WTC11 (cell line): ENCODE measurements around the gene SOX14. TPM values are rescaled to one million over a fixed set of nuclear protein-coding genes. Genes with fewer than 3 reads are reported as not detected.

Experiments used
- ATAC-seq: fragments of 200-7000 bp; cut with Tn5 transposase; 2 replicates; pipeline ENCODE4 v1.10.0; 2021; ENCODE audit warnings: mild to moderate bottlenecking, moderate library complexity
- CTCF ChIA-PET: fragments of 300-600 bp; sonication (Branson Sonifier 250); formaldehyde crosslinking; loops from one replicate; lab custom pipeline; 2021; ENCODE audit warnings: antibody characterized with exemption; lab: Charles Lee
- POLR2A ChIA-PET: fragments of 350-600 bp; sonication (Branson Sonifier 250); formaldehyde crosslinking; loops from one replicate; lab custom pipeline; 2021; ENCODE audit warnings: antibody characterized with exemption; lab: Charles Lee
- DNase-seq: peaks from one replicate; pipeline ENCODE4 v3.0.0; 2021; ENCODE audit warnings: low spot score
- H3K27ac Mint-ChIP-seq: 2 replicates; pipeline ENCODE4 v1.8.0; 2021; ENCODE audit warnings: mixed read lengths
- H3K27me3 Mint-ChIP-seq: 2 replicates; pipeline ENCODE4 v1.8.0; 2021; ENCODE audit warnings: low read depth, mild to moderate bottlenecking, moderate library complexity, mixed read lengths
- H3K36me3 Mint-ChIP-seq: 2 replicates; pipeline ENCODE4 v1.8.0; 2021; ENCODE audit warnings: mixed read lengths
- H3K4me1 Mint-ChIP-seq: 2 replicates; pipeline ENCODE4 v1.8.0; 2022; ENCODE audit warnings: mixed read lengths
- H3K4me3 Mint-ChIP-seq: 2 replicates; pipeline ENCODE4 v1.8.0; 2021; ENCODE audit warnings: mild to moderate bottlenecking, moderate library complexity, mixed read lengths
- H3K9me3 Mint-ChIP-seq: 2 replicates; pipeline ENCODE4 v1.8.0; 2021; ENCODE audit warnings: mixed read lengths
- AR ChIP-seq: fragments of 250-450 bp; sonication (Bioruptor Pico); IDR thresholded peaks from 2 replicates; pipeline ENCODE4 v1.9.0; 2021; ENCODE audit warnings: mild to moderate bottlenecking
- ARID4B ChIP-seq: sonication (generic); formaldehyde crosslinking; IDR thresholded peaks from 2 replicates; pipeline ENCODE4 v1.8.0; 2023; ENCODE audit warnings: missing genetic modification reagents, mild to moderate bottlenecking, borderline replicate concordance
- ATF1 ChIP-seq: sonication (generic); formaldehyde crosslinking; IDR thresholded peaks from 2 replicates; pipeline ENCODE4 v1.8.1; 2023; ENCODE audit warnings: mild to moderate bottlenecking, moderate library complexity, missing genetic modification reagents
- E2F1 ChIP-seq: sonication (generic); formaldehyde crosslinking; IDR thresholded peaks from 2 replicates; pipeline ENCODE4 v1.8.0; 2022; ENCODE audit warnings: mild to moderate bottlenecking, missing genetic modification reagents
- FOXP4 ChIP-seq: sonication (generic); formaldehyde crosslinking; IDR thresholded peaks from 2 replicates; pipeline ENCODE4 v1.8.0; 2022; ENCODE audit warnings: mild to moderate bottlenecking, missing genetic modification reagents
- GABPB1 ChIP-seq: sonication (generic); formaldehyde crosslinking; IDR thresholded peaks from 2 replicates; pipeline ENCODE4 v1.8.1; 2023; ENCODE audit warnings: mild to moderate bottlenecking, missing genetic modification reagents
- GRHL2 ChIP-seq: fragments of 250-450 bp; sonication (Bioruptor Pico); IDR thresholded peaks from 2 replicates; pipeline ENCODE4 v1.8.0; 2022; ENCODE audit warnings: mild to moderate bottlenecking, moderate library complexity; ENCODE audit not compliant: insufficient replicate concordance, severe bottlenecking
- NFYB ChIP-seq: sonication (generic); formaldehyde crosslinking; conservative IDR thresholded peaks from 2 replicates; pipeline ENCODE4 v1.8.0; 2022; ENCODE audit warnings: low read depth, missing genetic modification reagents
- SMAD4 ChIP-seq: sonication (generic); formaldehyde crosslinking; IDR thresholded peaks from 2 replicates; pipeline ENCODE4 v1.8.0; 2022; ENCODE audit warnings: mild to moderate bottlenecking, missing genetic modification reagents
- SP1 ChIP-seq: sonication (generic); formaldehyde crosslinking; conservative IDR thresholded peaks from 2 replicates; pipeline ENCODE4 v1.8.1; 2022; ENCODE audit warnings: missing genetic modification reagents
- STAT6 ChIP-seq: sonication (generic); formaldehyde crosslinking; conservative IDR thresholded peaks from 2 replicates; pipeline ENCODE4 v1.8.1; 2023; ENCODE audit warnings: mild to moderate bottlenecking, low read depth, missing genetic modification reagents, moderate library complexity
- ZNF512 ChIP-seq: sonication (generic); formaldehyde crosslinking; IDR thresholded peaks from 2 replicates; pipeline ENCODE4 v1.8.1; 2022; ENCODE audit warnings: missing genetic modification reagents, borderline replicate concordance
- total RNA-seq: library from RNA; stranded (reverse); gene quantifications from 3 replicates; pipeline ENCODE4 v1.2.3, GENCODE V29; 2021

Gene SOX14
- total RNA-seq, 1 experiment from 2014 or later = 0.70 TPM

- POLR2A ChIA-PET = no interaction called here
- Mint-ChIP-seq H3K4me3 (no peak overlapping the region), H3K4me1 (peaks cover 34% of the 10 kb centered on the region), H3K36me3 (no peaks in the 10 kb centered on the region), H3K27ac (no peak overlapping the region), H3K27me3 (peaks cover 87% of the 10 kb centered on the region), H3K9me3 (no peaks in the 10 kb centered on the region)
- no peak for TF ChIP-seq AR (CRISPR knock-in tag)
- TF ChIP-seq ARID4B = no peak
- TF ChIP-seq FOXP4 (CRISPR knock-in tag) = peak; percentile 77; the same call in 1 of the 2 replicates
- TF ChIP-seq ZNF512 (CRISPR knock-in tag) = peak; percentile 9; the same call in 1 of the 2 replicates
- TF ChIP-seq SP1 (CRISPR knock-in tag) = no peak
- no peak for DNase-seq
- peak; percentile 77 for ATAC-seq
- CTCF ChIA-PET = interaction anchor here (1.5 kb wide), 1 partner anchor 70 kb away, joined by 5 read pairs; no protein-coding TSS in a partner anchor
Observed at GRCh38 chr3:137778941-137779340, 14.8 kb downstream of the SOX14 start.

GRCh38 chr3:137787529-137787928, 23.4 kb downstream of the SOX14 start:
- no peak for DNase-seq
- H3K36me3 Mint-ChIP-seq = no peaks in the 10 kb centered on the region
- CTCF ChIA-PET = no interaction called here
- POLR2A ChIA-PET = no interaction called here
- ATAC-seq = no peak
- H3K27ac Mint-ChIP-seq = no peak overlapping the region
- H3K4me3 Mint-ChIP-seq = no peak overlapping the region
- no peaks in the 10 kb centered on the region for H3K9me3 Mint-ChIP-seq
- 0 out of 2 replicates have a peak, but pooled peaks cover 7% of the 10 kb centered on the region for H3K4me1 Mint-ChIP-seq
- H3K27me3 Mint-ChIP-seq = peaks cover 26% of the 10 kb centered on the region
- TF ChIP-seq E2F1 (CRISPR knock-in tag) (no peak), SMAD4 (no peak), GRHL2 (CRISPR knock-in tag) (no peak), ARID4B (no peak), GABPB1 (CRISPR knock-in tag) (no peak), STAT6 (CRISPR knock-in tag) (no peak), ATF1 (CRISPR knock-in tag) (no peak), NFYB (CRISPR knock-in tag) (no peak)
